Loucy (cell line): ENCODE measurements around the gene C5orf15.

Experiments
- H2AFZ ChIP-seq: fragments of 200-600 bp; sonication (generic); 2 replicates; pipeline ENCODE4 v1.6.0; 2016; ENCODE audit warnings: antibody characterized with exemption, mild to moderate bottlenecking, low read length, moderate library complexity
- H3F3A ChIP-seq: fragments of 200-600 bp; 2 replicates; pipeline ENCODE4 v1.6.0; 2016; ENCODE audit warnings: antibody characterized with exemption, low read depth, mild to moderate bottlenecking
- H3K27me3 ChIP-seq: fragments of 200-600 bp; sonication (generic); 2 replicates; pipeline ENCODE4 v1.6.1; 2014; ENCODE audit warnings: low read length, mild to moderate bottlenecking; ENCODE audit not compliant: insufficient read depth, poor library complexity, severe bottlenecking
- H3K36me3 ChIP-seq: fragments of 200-600 bp; sonication (generic); 2 replicates; pipeline ENCODE4 v1.6.1; 2016; ENCODE audit warnings: low read length; ENCODE audit not compliant: insufficient read depth
- H3K4me1 ChIP-seq: fragments of 200-600 bp; sonication (generic); 2 replicates; pipeline ENCODE4 v1.5.1; 2014; ENCODE audit warnings: low read length, mild to moderate bottlenecking; ENCODE audit not compliant: insufficient read depth, poor library complexity, severe bottlenecking
- H3K4me2 ChIP-seq: fragments of 200-600 bp; sonication (generic); 2 replicates; pipeline ENCODE4 v1.6.0; 2014; ENCODE audit warnings: antibody characterized with exemption, low read length, low read depth, mild to moderate bottlenecking; ENCODE audit not compliant: poor library complexity, severe bottlenecking
- H3K4me3 ChIP-seq: fragments of 200-600 bp; sonication (generic); 2 replicates; pipeline ENCODE4 v1.5.1; 2014; ENCODE audit warnings: low read length, mild to moderate bottlenecking, mixed read lengths; ENCODE audit not compliant: poor library complexity, severe bottlenecking
- H3K79me2 ChIP-seq: fragments of 200-600 bp; sonication (generic); 2 replicates; pipeline ENCODE4 v1.6.1; 2014; ENCODE audit warnings: low read length; ENCODE audit not compliant: insufficient read depth
- H3K9ac ChIP-seq: fragments of 200-600 bp; sonication (generic); 2 replicates; pipeline ENCODE4 v1.6.0; 2014; ENCODE audit warnings: mild to moderate bottlenecking, low read depth, low read length, moderate library complexity; ENCODE audit not compliant: poor library complexity, severe bottlenecking
- H3K9me2 ChIP-seq: fragments of 200-600 bp; sonication (generic); replicated peaks from 2 replicates; pipeline ENCODE4 v1.6.1; 2016; ENCODE audit warnings: low read depth, low read length, mixed read lengths
- H3K9me3 ChIP-seq: fragments of 200-600 bp; sonication (generic); 2 replicates; pipeline ENCODE4 v1.6.1; 2014; ENCODE audit warnings: mild to moderate bottlenecking, antibody characterized with exemption, low read length, low read depth; ENCODE audit not compliant: insufficient read depth
- H4K20me1 ChIP-seq: fragments of 200-600 bp; sonication (generic); 2 replicates; pipeline ENCODE4 v1.6.0; 2014; ENCODE audit warnings: antibody characterized with exemption, low read length, mild to moderate bottlenecking; ENCODE audit not compliant: insufficient read depth, poor library complexity, severe bottlenecking
- EZH2phosphoT487 ChIP-seq: fragments of 200-600 bp; IDR thresholded peaks from 2 replicates; pipeline ENCODE4 v1.6.1; 2018; ENCODE audit warnings: antibody characterized with exemption, mild to moderate bottlenecking, moderate library complexity, borderline replicate concordance
- TF ChIP-seq, protein P1 (sequence below): fragments of 200-600 bp; sonication (generic); conservative IDR thresholded peaks from 2 replicates; pipeline ENCODE4 v1.5.1; 2014; ENCODE audit warnings: mild to moderate bottlenecking, antibody characterized with exemption, low read length

C5orf15 gene

DNA sequence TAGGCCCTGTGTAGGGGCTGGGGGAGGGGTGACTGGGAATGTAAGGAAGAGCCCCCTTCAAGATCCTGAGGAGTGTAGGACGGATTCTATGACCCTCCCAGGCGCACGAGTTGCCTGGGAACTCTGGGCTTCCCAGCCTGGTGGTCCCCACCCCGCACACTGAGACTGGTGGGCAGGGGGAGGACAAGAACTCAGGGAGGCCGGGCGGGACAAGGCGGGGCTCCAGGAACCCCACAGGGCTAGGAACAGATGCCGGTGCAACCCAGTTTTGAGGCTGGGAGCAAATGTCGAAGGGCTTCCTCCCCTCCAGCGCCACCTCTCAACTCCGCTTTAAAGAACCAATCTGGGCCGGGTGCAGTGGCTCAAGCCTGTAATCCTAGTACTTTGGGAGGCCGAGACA is 37.7 kb upstream of the C5orf15 start:
- H3F3A ChIP-seq, result no peaks in the 10 kb centered on the region
- no peaks in the 10 kb centered on the region for H3K36me3 ChIP-seq
- no peaks in the 10 kb centered on the region for H3K27me3 ChIP-seq
- H4K20me1 ChIP-seq, result peaks cover 19% of the 10 kb centered on the region
- H3K9ac ChIP-seq, result peak overlapping the region; percentile 86
- H3K9me3 ChIP-seq, result no peaks in the 10 kb centered on the region
- H3K4me1 ChIP-seq, result peaks cover 23% of the 10 kb centered on the region
- H3K4me2 ChIP-seq, result peak overlapping the region; percentile 86
- H2AFZ ChIP-seq, result no peak overlapping the region
- TF ChIP-seq, protein P1, sequence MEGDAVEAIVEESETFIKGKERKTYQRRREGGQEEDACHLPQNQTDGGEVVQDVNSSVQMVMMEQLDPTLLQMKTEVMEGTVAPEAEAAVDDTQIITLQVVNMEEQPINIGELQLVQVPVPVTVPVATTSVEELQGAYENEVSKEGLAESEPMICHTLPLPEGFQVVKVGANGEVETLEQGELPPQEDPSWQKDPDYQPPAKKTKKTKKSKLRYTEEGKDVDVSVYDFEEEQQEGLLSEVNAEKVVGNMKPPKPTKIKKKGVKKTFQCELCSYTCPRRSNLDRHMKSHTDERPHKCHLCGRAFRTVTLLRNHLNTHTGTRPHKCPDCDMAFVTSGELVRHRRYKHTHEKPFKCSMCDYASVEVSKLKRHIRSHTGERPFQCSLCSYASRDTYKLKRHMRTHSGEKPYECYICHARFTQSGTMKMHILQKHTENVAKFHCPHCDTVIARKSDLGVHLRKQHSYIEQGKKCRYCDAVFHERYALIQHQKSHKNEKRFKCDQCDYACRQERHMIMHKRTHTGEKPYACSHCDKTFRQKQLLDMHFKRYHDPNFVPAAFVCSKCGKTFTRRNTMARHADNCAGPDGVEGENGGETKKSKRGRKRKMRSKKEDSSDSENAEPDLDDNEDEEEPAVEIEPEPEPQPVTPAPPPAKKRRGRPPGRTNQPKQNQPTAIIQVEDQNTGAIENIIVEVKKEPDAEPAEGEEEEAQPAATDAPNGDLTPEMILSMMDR, result no peak
- TF ChIP-seq EZH2phosphoT487, result no peak
- peak overlapping the region; percentile 89 for H3K4me3 ChIP-seq
- H3K9me2 ChIP-seq, result no peaks in the 10 kb centered on the region
- peaks cover 42% of the 10 kb centered on the region for H3K79me2 ChIP-seq

- Histone ChIP-seq H3K27me3 (no peaks in the 10 kb centered on the region), H3K9me2 (no peaks in the 10 kb centered on the region), H3K4me1 (peaks cover 23% of the 10 kb centered on the region), H3K4me3 (peak overlapping the region; percentile 89), H3K79me2 (peaks cover 48% of the 10 kb centered on the region), H3F3A (no peaks in the 10 kb centered on the region), H2AFZ (peak overlapping the region; percentile 83), H3K9ac (peak overlapping the region; percentile 86), H3K9me3 (no peaks in the 10 kb centered on the region), H4K20me1 (peaks cover 22% of the 10 kb centered on the region), H3K36me3 (no peaks in the 10 kb centered on the region), H3K4me2 (peak overlapping the region; percentile 86)
- TF ChIP-seq, protein P1, result no peak
- no peak for TF ChIP-seq EZH2phosphoT487
These were observed 37.1 kb upstream of the C5orf15 start for GRCh38 chr5:134005417-134006061.

DNA sequence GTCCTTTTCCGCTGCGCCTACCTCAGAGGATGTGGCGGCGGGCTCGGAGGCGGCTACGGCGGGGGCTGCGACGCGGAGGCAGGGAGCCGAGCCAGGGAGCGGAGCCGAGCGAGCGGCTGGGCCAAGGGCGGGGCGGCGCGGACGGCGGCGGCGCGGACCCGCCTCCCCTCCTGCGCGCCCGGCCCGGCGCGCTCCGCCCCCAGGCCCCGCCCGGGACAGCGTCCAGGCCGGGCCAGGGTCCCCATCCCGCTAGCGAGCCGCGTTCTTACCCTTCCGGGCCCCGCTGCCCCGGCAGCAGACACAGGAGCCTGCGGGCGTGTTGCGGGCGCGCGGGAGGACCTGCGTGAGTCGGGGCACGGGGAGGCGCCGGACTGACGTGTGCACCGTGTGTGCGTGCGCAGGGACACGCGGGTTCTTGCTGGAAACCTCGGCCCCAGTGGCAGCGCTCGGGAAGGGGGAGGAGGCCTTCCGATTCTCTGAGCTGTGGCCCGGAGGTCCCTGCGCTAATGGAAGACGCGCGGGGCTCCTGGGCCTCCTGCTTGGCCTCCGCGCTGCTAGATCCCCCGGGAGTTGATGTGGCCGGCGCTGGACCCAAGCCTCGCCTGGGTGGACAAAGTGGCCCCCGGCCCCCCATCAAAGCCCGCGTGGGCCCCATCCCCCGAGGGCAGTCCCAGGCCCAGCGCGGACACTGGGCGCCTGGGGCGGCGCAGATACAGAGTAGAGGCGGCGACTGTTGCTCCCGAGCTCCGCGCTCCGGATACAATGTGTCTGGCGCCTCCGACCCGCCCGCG is 36.4 kb upstream of the C5orf15 start, which contains the start of gene VDAC1:
Gene VDAC1 (minus strand): TSS at position 350 of the 791 bp plus-strand sequence. CDS start 11,963 bp downstream, outside the sequence.
- peak within 1 kb of the TSS; percentile 92 for H3K9ac ChIP-seq
- H3K36me3 ChIP-seq, result no peaks in the 10 kb centered on the region
- peaks cover 55% of the 10 kb centered on the region for H3K79me2 ChIP-seq
- H4K20me1 ChIP-seq, result peaks cover 26% of the 10 kb centered on the region
- no peaks in the 10 kb centered on the region for H3K9me2 ChIP-seq
- no peaks in the 10 kb centered on the region for H3F3A ChIP-seq
- peak within 1 kb of the TSS; percentile 89 for H3K4me3 ChIP-seq
- no peak for TF ChIP-seq EZH2phosphoT487
- TF ChIP-seq, protein P1, result no peak
- peak within 1 kb of the TSS; percentile 92 for H3K4me2 ChIP-seq
- H3K9me3 ChIP-seq, result no peaks in the 10 kb centered on the region
- H3K4me1 ChIP-seq, result peaks cover 26% of the 10 kb centered on the region
- H3K27me3 ChIP-seq, result no peaks in the 10 kb centered on the region
- H2AFZ ChIP-seq, result peak within 1 kb of the TSS; percentile 83
